OCI-LY3 (cell line): ENCODE measurements around the gene SNAI1.

Experiments used
- EZH2phosphoT487 ChIP-seq: fragments of 200-600 bp; shearing (Covaris generic); IDR thresholded peaks from 2 replicates; pipeline ENCODE4 v1.6.1; 2018; ENCODE audit warnings: antibody characterized with exemption, mixed run types, low read depth
- TF ChIP-seq, protein P1 (sequence below): fragments of 200-600, 300-600 bp; sonication (generic); IDR thresholded peaks from 2 replicates; pipeline ENCODE4 v1.5.1; 2014; ENCODE audit warnings: antibody characterized with exemption, low read length, low read depth

DNA sequence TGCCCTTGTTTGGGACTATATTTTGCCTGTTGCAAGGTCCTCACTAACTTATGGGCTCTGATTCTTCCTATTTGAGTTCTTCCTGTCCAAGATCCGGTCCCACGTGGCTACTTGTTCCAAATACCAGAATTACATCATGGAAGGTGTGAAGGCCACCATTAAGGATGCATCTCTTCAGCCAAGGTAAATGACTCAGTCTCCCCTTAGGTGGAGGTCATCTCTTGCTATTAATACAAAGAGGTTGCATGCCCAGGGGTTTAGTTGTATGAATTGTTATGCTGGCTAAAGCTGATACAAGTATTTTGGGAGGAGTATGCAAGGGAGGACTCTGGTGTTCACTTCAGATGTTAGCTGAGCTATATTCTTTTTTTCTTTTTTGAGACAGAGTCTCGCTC lies 37.5 kb upstream of the SNAI1 start:
- TF ChIP-seq, protein P1, sequence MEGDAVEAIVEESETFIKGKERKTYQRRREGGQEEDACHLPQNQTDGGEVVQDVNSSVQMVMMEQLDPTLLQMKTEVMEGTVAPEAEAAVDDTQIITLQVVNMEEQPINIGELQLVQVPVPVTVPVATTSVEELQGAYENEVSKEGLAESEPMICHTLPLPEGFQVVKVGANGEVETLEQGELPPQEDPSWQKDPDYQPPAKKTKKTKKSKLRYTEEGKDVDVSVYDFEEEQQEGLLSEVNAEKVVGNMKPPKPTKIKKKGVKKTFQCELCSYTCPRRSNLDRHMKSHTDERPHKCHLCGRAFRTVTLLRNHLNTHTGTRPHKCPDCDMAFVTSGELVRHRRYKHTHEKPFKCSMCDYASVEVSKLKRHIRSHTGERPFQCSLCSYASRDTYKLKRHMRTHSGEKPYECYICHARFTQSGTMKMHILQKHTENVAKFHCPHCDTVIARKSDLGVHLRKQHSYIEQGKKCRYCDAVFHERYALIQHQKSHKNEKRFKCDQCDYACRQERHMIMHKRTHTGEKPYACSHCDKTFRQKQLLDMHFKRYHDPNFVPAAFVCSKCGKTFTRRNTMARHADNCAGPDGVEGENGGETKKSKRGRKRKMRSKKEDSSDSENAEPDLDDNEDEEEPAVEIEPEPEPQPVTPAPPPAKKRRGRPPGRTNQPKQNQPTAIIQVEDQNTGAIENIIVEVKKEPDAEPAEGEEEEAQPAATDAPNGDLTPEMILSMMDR = no peak
- TF ChIP-seq EZH2phosphoT487 = no peak
